IPS-NIHi7 (cell line): ENCODE results near the gene PRKRA.
"Not testable (repeated sequence)": the region's sequence is repeated elsewhere in the genome, so short reads cannot be mapped to it uniquely, and the experiment has no call there.

Experiments
- DNase-seq: peaks from one replicate; pipeline ENCODE4 v3.0.0; 2012; ENCODE audit warnings: mixed read lengths; ENCODE audit errors: extremely low spot score

The PRKRA gene

GRCh38 chr2:178414266-178415247 lies 36.4 kb downstream of the PRKRA start:
- DNase-seq: peak; percentile 86

DNA sequence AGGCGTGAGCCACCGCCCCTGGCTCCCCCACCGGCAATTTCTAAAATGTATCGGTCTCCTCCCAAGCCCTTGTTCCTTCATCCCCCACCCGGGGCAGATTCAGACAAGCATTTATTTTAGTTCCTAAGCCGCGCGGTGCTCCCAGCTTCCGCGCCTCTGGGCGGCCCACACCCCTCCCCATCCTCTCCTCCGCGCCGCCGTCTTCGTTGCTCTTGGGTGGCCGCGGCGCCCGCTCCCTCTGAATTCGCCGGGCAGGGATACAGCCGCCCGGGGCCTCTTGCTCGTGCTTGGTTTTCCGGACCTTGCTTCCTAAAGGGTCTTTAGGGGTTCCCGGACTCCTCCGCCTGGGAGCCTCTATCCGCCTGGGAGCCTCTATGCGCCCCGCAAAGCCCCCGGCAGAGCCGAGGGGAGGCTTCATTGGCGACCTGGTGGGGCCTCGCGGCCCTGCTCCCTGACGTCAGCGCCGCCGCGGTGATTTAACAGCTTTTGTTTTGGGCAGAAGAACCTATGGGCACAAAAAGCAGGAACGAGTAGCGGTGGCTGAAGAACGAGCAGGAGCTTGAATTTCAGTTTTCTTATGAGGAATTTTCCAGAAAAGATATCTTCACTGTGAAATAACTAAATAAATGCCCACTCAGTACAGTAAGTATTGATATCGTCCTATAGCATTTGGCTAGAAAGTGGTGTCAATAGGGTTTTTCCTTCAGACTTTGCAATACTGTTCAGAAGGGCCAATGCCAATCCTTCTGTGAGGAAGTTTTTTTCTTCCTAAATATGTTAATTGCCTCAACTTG lies 37.3 kb downstream of the PRKRA start:
- peak; percentile 74 for DNase-seq

- not testable (repeated sequence) for DNase-seq
Observed at GRCh38 chr2:178412453-178412852, 38.5 kb downstream of the PRKRA start.

GRCh38 chr2:178412047-178412446 lies 38.9 kb downstream of the PRKRA start:
- DNase-seq: no peak

DNA sequence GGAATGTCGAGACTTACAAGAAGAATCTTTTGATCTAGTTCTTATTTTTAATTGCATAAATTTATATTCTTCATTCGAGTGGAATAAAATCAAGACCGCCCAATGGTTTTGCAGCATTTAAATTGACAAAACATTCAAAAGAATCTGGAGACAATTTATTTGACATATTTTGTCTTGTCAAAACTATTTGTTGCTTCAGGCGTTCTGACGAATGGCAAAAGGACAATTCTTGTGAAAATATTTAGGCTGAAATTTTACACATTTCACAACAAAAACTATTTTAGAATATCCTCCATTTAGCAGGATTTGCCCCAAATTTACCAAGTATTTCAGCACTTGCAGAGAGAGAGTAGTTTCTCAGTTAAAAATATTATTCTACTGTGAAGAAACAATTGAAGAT lies 41.7 kb downstream of the PRKRA start:
- no peak for DNase-seq

- no peak for DNase-seq
Observed at GRCh38 chr2:178404368-178404767, 46.6 kb downstream of the PRKRA start.

GRCh38 chr2:178403671-178404306 lies 47.2 kb downstream of the PRKRA start:
- no peak for DNase-seq

DNA sequence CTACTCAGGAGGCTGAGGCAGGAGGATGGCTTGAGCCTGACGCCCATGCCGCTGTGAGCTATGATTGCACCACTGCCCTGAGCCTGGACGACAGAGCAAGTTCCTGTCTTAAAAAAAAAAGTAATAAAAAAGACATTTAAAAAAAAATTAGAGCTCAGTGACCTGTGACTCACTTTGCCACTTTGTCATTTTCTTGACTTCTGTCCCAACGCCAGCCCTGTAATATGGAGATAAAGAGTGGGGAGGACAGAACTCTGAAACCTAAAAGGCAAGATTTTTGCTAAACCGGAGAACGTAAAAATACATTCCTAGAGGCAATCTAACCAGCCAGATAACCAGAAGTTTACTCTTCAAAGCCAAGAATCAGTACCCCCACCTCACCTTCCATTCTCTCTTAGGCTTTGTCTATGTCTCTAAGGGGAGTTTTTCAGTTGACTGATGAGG lies 49.0 kb downstream of the PRKRA start:
- no peak for DNase-seq

DNA sequence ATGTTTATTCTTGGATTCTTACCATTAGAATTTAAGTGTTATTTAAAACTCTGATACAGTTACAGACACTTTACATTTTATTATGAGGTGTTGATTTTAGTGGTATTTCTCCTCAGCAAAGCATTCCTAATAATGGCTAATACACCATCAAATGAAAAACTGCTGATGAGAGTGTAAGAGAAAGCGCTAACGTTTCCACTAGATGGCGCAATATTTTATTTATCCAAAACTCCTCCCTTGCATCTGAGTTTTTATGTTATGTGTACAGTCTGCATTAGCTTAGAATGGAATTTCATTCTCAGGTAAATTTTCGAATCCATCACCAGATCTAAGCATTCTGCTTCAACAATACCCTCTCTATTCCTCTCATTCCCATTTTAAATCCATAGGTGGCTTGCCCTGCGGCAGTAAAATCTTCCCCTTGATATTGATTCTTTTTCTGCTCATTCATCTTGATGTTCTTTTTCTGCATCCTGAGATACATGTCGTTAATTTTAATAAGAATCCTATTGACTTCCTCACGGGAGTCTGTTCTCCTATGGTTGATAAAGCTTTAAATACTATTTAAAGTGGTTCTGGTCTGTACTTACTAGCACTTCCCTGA lies 53.9 kb downstream of the PRKRA start:
- peak; percentile 26 for DNase-seq

DNA sequence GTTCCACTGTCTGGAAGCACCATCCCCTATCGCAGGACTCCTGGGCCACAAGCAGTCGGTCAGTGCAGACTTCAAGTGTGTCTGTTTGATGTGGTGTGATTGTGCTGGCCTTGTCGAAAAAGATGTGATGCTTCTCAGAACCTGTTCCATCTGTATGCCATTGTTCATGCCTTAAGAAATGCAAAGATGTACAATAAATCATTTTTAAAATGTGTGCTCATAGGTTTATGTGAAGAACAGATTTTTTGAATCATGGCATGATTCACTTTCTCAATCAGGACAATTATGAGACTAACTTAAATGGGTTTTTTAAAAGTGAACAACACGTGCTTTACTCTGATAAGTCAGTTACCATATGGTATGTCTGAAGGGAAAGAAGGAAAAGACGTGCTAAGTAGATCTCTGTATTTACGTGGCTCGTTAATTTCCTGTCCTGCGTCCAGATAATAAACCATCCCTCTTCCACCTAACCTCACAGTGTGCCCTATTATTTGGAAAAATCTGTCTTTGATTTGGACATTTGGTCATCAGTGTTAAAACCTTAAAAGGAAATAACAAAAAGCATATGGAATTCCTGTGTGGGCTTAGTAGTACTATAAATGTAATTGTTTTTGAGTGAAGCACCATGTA lies 54.9 kb downstream of the PRKRA start:
- DNase-seq: no peak

GRCh38 chr2:178395295-178395694 lies 55.7 kb downstream of the PRKRA start:
- DNase-seq: no peak

DNA sequence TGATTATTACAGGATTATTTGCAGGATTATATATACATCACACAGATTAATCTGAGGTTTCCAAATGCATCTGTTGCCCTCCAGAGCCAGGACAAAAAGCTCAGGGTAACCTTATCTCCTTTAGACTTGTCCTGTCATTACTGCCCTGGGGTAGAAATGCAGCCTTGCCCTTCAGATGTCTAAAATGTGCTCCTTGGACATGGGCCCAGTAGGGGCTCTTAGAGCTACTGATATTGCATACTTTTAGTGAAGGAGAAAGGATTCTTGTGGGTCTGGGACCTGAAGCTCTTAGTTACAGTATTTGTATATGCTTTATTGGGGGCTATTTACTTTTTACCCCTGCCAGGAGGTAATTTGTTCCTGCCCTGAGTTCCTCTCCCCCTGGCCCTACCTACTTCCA lies 56.1 kb downstream of the PRKRA start:
- no peak for DNase-seq

DNA sequence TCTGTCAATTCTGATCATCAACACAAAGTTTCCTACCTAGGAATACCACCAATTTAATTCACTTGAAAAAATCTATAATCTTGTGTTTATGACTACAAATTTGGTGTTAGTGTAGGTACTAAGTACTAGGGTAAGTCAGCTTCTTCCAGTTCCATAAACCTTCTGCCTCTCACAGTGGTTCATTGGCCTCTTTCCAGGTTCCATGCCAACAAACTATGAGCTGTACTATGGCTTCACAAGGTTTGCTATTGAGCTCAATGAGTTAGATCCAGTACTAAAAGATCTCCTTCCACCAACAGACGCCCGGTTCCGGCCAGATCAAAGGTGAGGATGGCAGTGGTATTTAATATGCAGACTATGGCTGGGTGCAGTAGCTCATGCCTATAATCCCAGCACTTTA lies 58.8 kb downstream of the PRKRA start:
- DNase-seq: no peak

GRCh38 chr2:178391701-178392100 lies 59.3 kb downstream of the PRKRA start:
- DNase-seq: no peak

DNA sequence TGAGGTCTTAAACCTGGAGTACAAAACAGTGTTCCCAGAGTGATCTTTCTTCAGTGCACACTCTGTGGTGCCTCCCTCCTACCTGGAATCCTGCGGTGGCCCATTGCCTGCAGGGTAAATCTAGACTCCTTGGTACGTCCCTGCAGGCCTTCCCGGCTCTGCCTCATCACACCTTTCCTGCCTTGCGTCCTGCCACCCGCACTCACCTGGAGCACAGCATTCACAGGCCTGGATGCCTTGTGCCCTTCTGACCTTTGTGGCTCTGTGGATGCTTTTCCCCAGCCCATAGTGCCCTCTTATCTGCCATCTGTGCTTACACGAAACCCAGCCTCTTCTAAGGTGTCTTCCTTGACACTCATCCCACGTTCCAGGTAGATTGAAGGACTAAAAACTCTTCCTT lies 62.7 kb downstream of the PRKRA start:
- DNase-seq: no peak

GRCh38 chr2:178386986-178387597 lies 63.9 kb downstream of the PRKRA start:
- no peak for DNase-seq

DNA sequence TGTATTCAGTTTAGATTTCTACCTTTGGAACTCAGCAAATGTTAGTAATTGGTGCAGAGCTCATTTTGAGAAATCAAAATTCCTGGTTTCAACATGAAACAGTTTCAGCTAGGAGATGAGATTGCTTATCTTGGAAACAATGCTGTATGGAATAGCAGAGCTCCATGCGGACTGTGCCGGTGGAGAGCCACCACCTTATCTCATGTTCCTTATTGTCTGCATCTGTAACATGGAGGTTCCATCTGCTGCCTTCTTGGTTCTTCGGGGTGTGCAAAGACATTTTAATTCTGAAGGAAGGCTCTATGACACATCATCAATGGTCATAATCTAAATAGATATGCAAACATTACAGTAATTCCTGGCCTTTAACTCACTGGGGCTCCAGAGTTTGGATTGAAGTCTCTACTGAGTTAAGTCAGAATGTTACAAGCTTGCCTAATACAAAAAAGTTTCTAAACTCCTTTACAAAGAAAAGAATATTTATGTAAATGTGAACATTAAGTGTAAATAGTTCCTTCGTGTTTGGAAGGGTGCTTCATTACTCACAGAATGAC lies 65.3 kb downstream of the PRKRA start:
- no peak for DNase-seq

DNA sequence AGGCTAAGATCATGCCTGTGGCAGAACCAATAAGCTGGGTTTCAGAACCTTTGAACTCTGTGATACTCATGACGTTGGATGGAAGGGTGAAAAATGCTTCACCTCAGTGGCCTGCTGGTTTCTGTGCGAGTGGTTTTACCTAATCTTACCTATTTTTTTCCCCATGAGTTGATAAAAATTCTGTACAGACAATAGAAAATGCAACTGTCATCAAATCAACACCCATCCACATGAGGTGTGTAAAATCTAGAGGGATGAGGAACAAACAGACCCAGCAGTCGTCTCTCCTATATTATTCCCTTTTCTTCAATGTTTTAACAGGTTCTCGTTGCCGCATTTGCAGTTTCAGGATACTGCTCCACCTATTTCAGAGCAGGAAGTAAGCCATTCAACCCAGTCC lies 67.3 kb downstream of the PRKRA start:
- DNase-seq: no peak
